GM21717 (cell line): ENCODE measurements around the gene BICDL2.

Experiments
- ATAC-seq: cut with Tn5 transposase; IDR thresholded peaks from one replicate; pipeline ENCODE4 v1.9.1; 2021; ENCODE audit warnings: mild to moderate bottlenecking, moderate library complexity; ENCODE audit not compliant: unreplicated experiment

BICDL2 gene

DNA sequence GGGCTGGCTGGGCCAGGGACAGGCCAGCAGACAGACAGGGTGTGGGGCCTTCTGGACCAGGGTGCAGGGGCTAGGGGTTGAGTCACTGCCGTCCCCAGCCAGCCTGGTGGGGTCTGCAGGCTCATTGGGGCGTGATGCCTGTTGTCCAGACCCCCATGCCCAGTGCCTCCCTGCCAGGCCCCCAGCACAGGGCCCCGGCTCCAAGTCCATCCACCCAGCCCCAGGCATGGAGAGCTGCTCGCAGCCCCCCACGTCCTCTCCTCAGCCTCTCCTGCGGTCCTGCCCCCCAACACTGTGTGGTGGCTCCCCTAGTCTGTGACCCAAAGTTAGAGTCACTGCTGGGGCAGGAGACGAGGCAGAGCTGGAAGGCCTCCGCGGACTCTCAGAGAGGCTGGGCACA is 49.5 kb downstream of the BICDL2 start:
- no peak for ATAC-seq

DNA sequence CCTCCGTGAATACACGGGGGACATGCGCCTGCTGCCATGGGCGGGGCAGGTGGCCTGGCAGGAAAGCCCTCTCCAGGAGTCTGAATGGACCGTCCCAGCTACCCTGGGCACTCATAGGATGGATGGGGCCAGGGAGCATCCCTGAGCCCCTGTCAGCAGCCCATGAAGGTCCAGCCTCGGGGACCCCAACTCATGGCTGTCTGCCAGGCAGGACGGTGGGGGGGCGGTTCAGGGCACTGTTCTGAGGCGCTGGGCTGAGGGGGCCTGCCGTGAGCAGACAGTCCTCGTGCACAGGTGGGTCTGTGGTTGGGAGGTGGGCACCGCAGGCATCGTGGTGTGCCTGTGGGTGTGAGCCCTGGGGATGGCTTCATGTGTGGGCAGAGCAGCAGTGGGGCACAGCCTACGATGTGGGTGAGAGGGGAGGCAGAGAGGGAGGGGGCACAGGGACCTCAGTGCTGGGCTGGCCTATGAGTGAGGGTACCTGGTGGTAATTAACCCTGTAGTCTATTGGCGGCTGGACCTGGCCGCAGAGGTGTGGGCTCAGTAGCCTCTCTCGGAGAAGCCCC is 50.0 kb downstream of the BICDL2 start:
- no peak for ATAC-seq

GRCh38 chr16:2985893-2986355 is 50.8 kb downstream of the BICDL2 start:
- no peak for ATAC-seq

DNA sequence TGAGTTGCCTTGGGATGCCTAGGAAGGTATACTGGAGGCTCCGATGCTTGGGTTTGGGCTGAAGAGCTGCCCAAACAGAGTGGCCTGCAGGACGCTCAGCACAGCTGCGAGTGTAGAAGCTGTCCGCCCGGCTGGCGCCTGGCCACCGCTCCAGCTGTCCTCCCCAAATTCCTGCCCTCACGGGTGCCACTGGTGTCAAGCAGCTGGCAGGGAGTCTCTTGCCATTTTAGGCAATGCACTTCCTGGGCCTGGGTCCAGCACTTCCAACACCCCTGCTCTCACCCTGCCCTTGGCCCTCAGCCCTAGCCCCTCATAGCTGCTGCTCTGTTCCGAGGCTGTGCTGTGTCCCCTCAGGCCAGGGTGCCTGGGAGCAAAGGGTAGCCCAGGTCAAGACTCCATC is 51.3 kb downstream of the BICDL2 start:
- ATAC-seq = no peak

- ATAC-seq = no peak
Measured at GRCh38 chr16:2983706-2984136, 53.0 kb downstream of the BICDL2 start.

GRCh38 chr16:2982402-2982801 is 54.3 kb downstream of the BICDL2 start:
- no peak for ATAC-seq

DNA sequence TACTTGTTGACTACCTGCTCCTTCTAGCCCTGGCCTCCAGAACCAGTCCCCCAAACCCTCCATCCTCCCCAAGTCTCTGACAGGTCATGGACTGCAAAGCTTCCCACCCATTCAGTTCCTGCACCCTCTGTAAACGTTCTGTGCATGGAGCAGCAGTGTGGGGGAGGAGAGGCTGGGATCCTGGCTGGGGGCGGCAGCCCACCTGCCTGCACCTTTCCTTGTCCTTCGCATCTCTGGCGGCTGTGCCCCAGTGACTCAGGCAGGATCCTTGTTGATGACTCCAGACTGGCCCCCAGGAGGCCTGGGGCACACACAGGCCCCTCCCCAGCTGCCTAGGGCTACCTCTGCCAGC is 54.9 kb downstream of the BICDL2 start:
- no peak for ATAC-seq

DNA sequence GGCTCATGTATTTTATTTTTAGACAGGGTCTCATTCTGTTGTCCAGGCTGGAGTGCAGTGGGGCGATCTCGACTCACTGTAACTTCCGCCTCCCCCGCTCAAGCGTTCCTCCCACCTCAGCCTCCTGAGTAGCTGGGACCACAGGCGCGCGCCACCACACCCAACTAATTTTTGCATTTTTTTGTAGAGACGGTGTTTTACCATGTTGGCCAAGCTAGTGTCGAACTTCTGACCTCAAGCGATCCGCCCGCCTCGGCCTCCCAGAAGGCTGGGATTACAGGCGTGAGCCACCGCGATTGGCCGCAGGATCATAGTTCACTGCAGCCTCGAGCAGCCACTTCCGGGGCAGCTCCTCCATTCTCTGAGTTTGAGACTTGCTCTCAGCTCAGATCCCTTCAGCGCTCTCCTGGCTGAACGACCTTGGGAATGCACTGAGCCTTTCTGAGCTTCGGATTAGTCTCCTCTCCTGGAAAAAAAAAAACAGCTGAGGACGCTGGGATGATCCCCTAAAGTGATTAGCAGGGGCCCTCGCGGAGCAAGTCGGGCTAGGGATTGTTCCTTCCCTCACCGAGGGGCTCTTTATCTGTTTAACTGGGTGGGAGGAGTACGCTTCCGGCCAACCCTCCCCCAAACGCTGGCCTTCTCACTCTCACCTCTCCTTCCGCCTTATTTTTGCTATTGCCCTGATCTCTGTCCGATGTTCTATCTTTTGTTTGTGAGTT is 55.4 kb downstream of the BICDL2 start:
- ATAC-seq = no peak

- peak; percentile 45 for ATAC-seq
Measured at GRCh38 chr16:2980227-2981176, 56.2 kb downstream of the BICDL2 start, which contains the start of gene PKMYT1. Gene PKMYT1, minus strand, starts transcription at chr16:2980446. Its CDS starts 789 bp downstream, at chr16:2979657.

GRCh38 chr16:2979669-2980226 is 57.0 kb downstream of the BICDL2 start:
- ATAC-seq = no peak
